HepG2 (cell line): ENCODE measurements around the gene TMEM125. TPM values are rescaled to one million over a fixed set of nuclear protein-coding genes. Genes with fewer than 3 reads are reported as not detected.

Source experiments
- ATAC-seq: fragments of 200-7000 bp; cut with Tn5 transposase; 3 replicates; pipeline ENCODE4 v1.9.1; 2020; ENCODE audit warnings: mild to moderate bottlenecking, moderate library complexity
- BruUV-seq: library from RNA; stranded (reverse); fragments of 400-500 nt; replicated peaks from 2 replicates; lab custom pipeline; 2021; lab: Mats Ljungman, UMichigan
- CTCF ChIA-PET: fragments of 300-600 bp; formaldehyde crosslinking; extraction: SDS; loops from one replicate; lab custom pipeline; 2021; ENCODE audit warnings: low total read pairs, inconsistent platforms, low intra/inter-chr PET ratio; lab: Yijun Ruan, JAX
- POLR2A ChIA-PET: fragments of 350-600 bp; sonication (Branson Sonifier 250); formaldehyde crosslinking; loops from one replicate; lab custom pipeline; 2020; ENCODE audit warnings: antibody characterized with exemption, inconsistent platforms; lab: Yijun Ruan, JAX
- DNase-seq: peaks from one replicate; pipeline ENCODE4 v3.0.0-alpha.2; 2015; ENCODE audit warnings: low spot score
- FAIRE-seq: peaks from 3 replicates; lab custom pipeline; 2011; peaks lifted over from hg19 to GRCh38; lab: Jason Lieb, UNC
- H2AFZ ChIP-seq: one replicate; pipeline ENCODE4 v1.6.1; 2011; ENCODE audit warnings: low read length, inconsistent platforms
- H3K27ac ChIP-seq: fragments of 300-600 bp; 3 replicates; pipeline ENCODE4 v1.8.0; 2011; ENCODE audit warnings: mixed run types, mild to moderate bottlenecking, mixed read lengths, low read length, inconsistent platforms; ENCODE audit not compliant: insufficient read depth; ENCODE audit errors: extremely low read length
- H3K27me3 ChIP-seq, 2 experiments: fragments of 200-600 bp in 1 of 2; 2 replicates in 1 of 2; 3 replicates in 1 of 2; pipeline versions ENCODE4 v1.6.0 to v1.8.0; 2011; ENCODE audit warnings: low read length in 2 of 2, mild to moderate bottlenecking in 2 of 2, moderate library complexity in 2 of 2, inconsistent platforms in 1 of 2; ENCODE audit not compliant: insufficient read depth in 2 of 2, control insufficient read depth in 1 of 2
- H3K36me3 ChIP-seq, 2 experiments: fragments of 200-600 bp in 1 of 2; replicated peaks in 1 of 2; 2 replicates in 1 of 2; 3 replicates in 1 of 2; pipeline versions ENCODE4 v1.5.1 to v1.8.0; 2011; ENCODE audit warnings: low read length in 2 of 2, inconsistent platforms in 1 of 2; ENCODE audit not compliant: insufficient read depth in 2 of 2, control insufficient read depth in 1 of 2
- H3K4me1 ChIP-seq: 2 replicates; pipeline ENCODE4 v1.5.1; 2012; ENCODE audit warnings: low read length, inconsistent platforms; ENCODE audit not compliant: insufficient read depth
- H3K4me2 ChIP-seq: 2 replicates; pipeline ENCODE4 v1.6.0; 2011; ENCODE audit warnings: low read depth, low read length, inconsistent platforms
- H3K4me3 ChIP-seq, 3 experiments: fragments of 200-600 bp in 1 of 3; sonication (generic), shearing (Covaris generic) in 1 of 3; replicated peaks in 1 of 3; 2 replicates each; pipeline ENCODE4 v1.5.1; 2011 to 2016; ENCODE audit warnings: low read length in 3 of 3, inconsistent platforms in 2 of 3, low read depth in 2 of 3, mild to moderate bottlenecking in 2 of 3, control low read depth in 1 of 3, mixed read lengths in 1 of 3; ENCODE audit not compliant: insufficient read depth in 1 of 3
- H3K79me2 ChIP-seq: one replicate; pipeline ENCODE4 v1.6.1; 2011; ENCODE audit warnings: low read length, inconsistent platforms; ENCODE audit not compliant: insufficient read depth
- H3K9ac ChIP-seq: 2 replicates; pipeline ENCODE4 v1.6.0; 2011; ENCODE audit warnings: mild to moderate bottlenecking, low read depth, low read length, inconsistent platforms; ENCODE audit not compliant: insufficient read depth
- H3K9me3 ChIP-seq: 2 replicates; pipeline ENCODE4 v1.5.1; 2012; ENCODE audit warnings: mild to moderate bottlenecking, low read length
- H4K20me1 ChIP-seq: 2 replicates; pipeline ENCODE4 v1.6.0; 2011; ENCODE audit warnings: inconsistent platforms, mild to moderate bottlenecking, low read length, moderate library complexity; ENCODE audit not compliant: insufficient read depth
- CEBPB ChIP-seq: IDR thresholded peaks from 2 replicates; pipeline ENCODE4 v1.6.1; 2011; ENCODE audit warnings: low read depth, low read length, improper control_type of control experiment, borderline replicate concordance
- CEBPG ChIP-seq: IDR thresholded peaks from 2 replicates; pipeline ENCODE4 v1.6.1; 2016
- CEBPZ ChIP-seq: IDR thresholded peaks from 2 replicates; pipeline ENCODE4 v1.6.1; 2012; ENCODE audit warnings: low read length, improper control_type of control experiment
- DDIT3 ChIP-seq: sonication (generic); formaldehyde crosslinking; IDR thresholded peaks from 2 replicates; pipeline ENCODE4 v1.4.0; 2020; ENCODE audit warnings: mild to moderate bottlenecking, missing genetic modification reagents
- EEA1 ChIP-seq: sonication (generic); formaldehyde crosslinking; IDR thresholded peaks from 2 replicates; pipeline ENCODE4 v1.5.1; 2020; ENCODE audit warnings: mild to moderate bottlenecking, missing genetic modification reagents, borderline replicate concordance
- FUBP1 ChIP-seq: sonication (generic); formaldehyde crosslinking; IDR thresholded peaks from 2 replicates; pipeline ENCODE4 v1.5.1; 2020; ENCODE audit warnings: missing genetic modification reagents, mild to moderate bottlenecking, borderline replicate concordance
- HOXA5 ChIP-seq: sonication (generic); formaldehyde crosslinking; IDR thresholded peaks from 2 replicates; pipeline ENCODE4 v1.4.0; 2020; ENCODE audit warnings: missing genetic modification reagents
- JUN ChIP-seq: sonication (generic); formaldehyde crosslinking; IDR thresholded peaks from 2 replicates; pipeline ENCODE4 v1.4.0; 2020; ENCODE audit warnings: mild to moderate bottlenecking, missing genetic modification reagents
- KLF16 ChIP-seq, 2 experiments: sonication (generic) in 1 of 2; formaldehyde crosslinking in 1 of 2; IDR thresholded peaks; 2 replicates each; pipeline versions ENCODE4 v1.6.1 to v1.8.0; 2016 to 2023; ENCODE audit warnings: missing genetic modification reagents in 2 of 2, missing compliant biosample characterization in 1 of 2
- MAF1 ChIP-seq: sonication (generic); formaldehyde crosslinking; IDR thresholded peaks from 2 replicates; pipeline ENCODE4 v1.5.0; 2020; ENCODE audit warnings: missing genetic modification reagents, borderline replicate concordance
- PBX3 ChIP-seq: sonication (generic); formaldehyde crosslinking; IDR thresholded peaks from 2 replicates; pipeline ENCODE4 v1.8.1; 2023; ENCODE audit warnings: missing genetic modification reagents, inconsistent platforms, borderline replicate concordance
- SNRNP70 ChIP-seq: fragments of 200-400 bp; formaldehyde crosslinking; IDR thresholded peaks from 2 replicates; pipeline ENCODE4 v1.6.1; 2017; ENCODE audit warnings: mild to moderate bottlenecking, low read depth, low read length, moderate library complexity
- ZBTB25 ChIP-seq: IDR thresholded peaks from 2 replicates; pipeline ENCODE4 v1.6.1; 2018; ENCODE audit warnings: missing genetic modification reagents
- ZNF121 ChIP-seq: sonication (generic); formaldehyde crosslinking; IDR thresholded peaks from 2 replicates; pipeline ENCODE4 v1.5.0; 2020; ENCODE audit warnings: mild to moderate bottlenecking, missing genetic modification reagents
- ZNF143 ChIP-seq: sonication (generic); formaldehyde crosslinking; IDR thresholded peaks from 2 replicates; pipeline ENCODE4 v1.4.0; 2020; ENCODE audit warnings: missing genetic modification reagents
- ZNF598 ChIP-seq: sonication (generic); formaldehyde crosslinking; IDR thresholded peaks from 2 replicates; pipeline ENCODE4 v1.5.1; 2020; ENCODE audit warnings: mild to moderate bottlenecking, missing genetic modification reagents, borderline replicate concordance
- WGBS: methylation state at CpG from one replicate; pipeline ENCODE4 v1.1.6; 2017; ENCODE audit warnings: low lambda C conversion rate; 5-methylcytosine and 5-hydroxymethylcytosine counted together
- in situ Hi-C: cut with HindIII; loops from 2 replicates; pipeline ENCODE4 v1.10.0; 2017; ENCODE audit warnings: low pct_unique_long_range_greater_than_20kb; ENCODE audit not compliant: extremely low pct_ligation_motif_present
- intact Hi-C: fragments of 100-400 bp; cut with micrococcal nuclease; formaldehyde crosslinking; loops from one replicate; pipeline ENCODE4 v1.10.0; 2022; ENCODE audit not compliant: unreplicated experiment
- polyA plus RNA-seq, 8 experiments: library from polyadenylated mRNA; depleted of rRNA in 3 of 8; stranded (reverse) in 7 of 8; unstranded in 1 of 8; fragments of >200 nt; fragmentation: Illumina TruSeq in 4 of 8; extraction: Trizol in 4 of 8; gene quantifications; 2 replicates each; pipeline versions ENCODE4 v1.2.1 to v1.2.3, GENCODE V29; 2011 to 2016; ENCODE audit warnings: low read depth in 4 of 8, missing spikeins in 1 of 8, mixed read lengths in 1 of 8; ENCODE audit not compliant: insufficient read depth in 1 of 8
- total RNA-seq, 5 experiments: library from RNA; depleted of rRNA; stranded (reverse); fragments of >200 nt; fragmentation: Illumina TruSeq; extraction: Trizol; gene quantifications; 2 replicates each; pipeline ENCODE4 v1.2.3, GENCODE V29; 2016; ENCODE audit warnings: low read depth in 1 of 5

Gene TMEM125
- total and polyA plus RNA-seq, 2 of the 13 experiments (the other 11 are each of a cell fraction or from before 2014, with no cell fraction given), result 0.03 TPM; not detected in 1

GRCh38 chr1:43286533-43286932 is 16.8 kb downstream of the TMEM125 start:
- TF ChIP-seq ZBTB25, result no peak
- TF ChIP-seq ZNF143 (CRISPR knock-in tag), result no peak
- no peak for TF ChIP-seq FUBP1
- no peak for TF ChIP-seq JUN (CRISPR knock-in tag)
- peak; percentile 67; the same call in 1 of the 2 replicates for TF ChIP-seq ZNF121 (CRISPR knock-in tag)
- TF ChIP-seq CEBPB, result peak; percentile 58
- TF ChIP-seq CEBPG, result 0 out of 2 replicates have a peak, but pooled peaks have one; percentile 20
- no peak for TF ChIP-seq PBX3 (CRISPR knock-in tag)
- no peak for TF ChIP-seq HOXA5 (CRISPR knock-in tag)
- TF ChIP-seq SNRNP70, result no peak
- no peak for TF ChIP-seq EEA1 (CRISPR knock-in tag)
- TF ChIP-seq CEBPZ, result no peak
- TF ChIP-seq MAF1 (CRISPR knock-in tag), result no peak
- no peak for TF ChIP-seq DDIT3 (CRISPR knock-in tag)
- TF ChIP-seq KLF16 (CRISPR knock-in tag; IDR thresholded peaks at IDR 0.05), result no peak
- no peak for TF ChIP-seq ZNF598 (CRISPR knock-in tag)
- no peaks in the 10 kb centered on the region for H3K9me3 ChIP-seq
- ATAC-seq (no peak), DNase-seq (no peak), FAIRE-seq (no peak)
- intact Hi-C loops (no loop called here), in situ Hi-C loops (no loop called here)
- no peaks in the 10 kb centered on the region for H4K20me1 ChIP-seq
- H3K4me2 ChIP-seq, result no peak overlapping the region
- no TSS peak for BruUV-seq
- no peaks in the 10 kb centered on the region for H3K36me3 ChIP-seq
- peaks cover 1 to 11% of the 10 kb centered on the region in 2 experiments; a peak in 2 of 5 replicates for H3K27me3 ChIP-seq
- H2AFZ ChIP-seq, result no peak overlapping the region
- H3K9ac ChIP-seq, result no peak overlapping the region
- POLR2A ChIA-PET, result interaction anchor here (2.6 kb wide), 1 partner anchor 10 kb away, joined by 35 read pairs; no protein-coding TSS in a partner anchor
- H3K27ac ChIP-seq, result no peak overlapping the region
- peaks cover 69% of the 10 kb centered on the region for H3K4me1 ChIP-seq
- H3K4me3 ChIP-seq, result no peak overlapping the region
- 79% methylated on average over 5 of the region's 5 CpGs for WGBS
- CTCF ChIA-PET, result no interaction called here
- no peaks in the 10 kb centered on the region for H3K79me2 ChIP-seq
